Stimulated activated naive B cell treated with anti-CD40 and anti-IgM and Interleukin-4, amounts not matched to agents 10 μg/mL and 1 μg/mL and 100 μg/mL, for 72 hours (primary cell): Measurements from ENCODE around the gene PRTFDC1.
A peak's percentile ranks its signal among the peaks of the same experiment; 100 is the strongest.

ENCODE experiments used
- ATAC-seq, 2 donors: fragments of 150-1000 bp; cut with Tn5 transposase; replicated peaks; 2 replicates each; pipeline ENCODE4 v1.10.0; 2021; ENCODE audit warnings: moderate library complexity in 1 of 2
- DNase-seq: peaks from one replicate; pipeline ENCODE4 v3.0.0; 2021
- H3K27ac Mint-ChIP-seq: one replicate; pipeline ENCODE4 v1.8.0; 2022; ENCODE audit warnings: mild to moderate bottlenecking, mixed read lengths
- H3K27me3 Mint-ChIP-seq, 2 donors: one replicate each; pipeline ENCODE4 v1.8.0; 2022; ENCODE audit warnings: mixed read lengths in 2 of 2
- H3K36me3 Mint-ChIP-seq, 2 donors: one replicate each; pipeline ENCODE4 v1.8.0; 2022; ENCODE audit warnings: mixed read lengths in 2 of 2, mild to moderate bottlenecking in 1 of 2
- H3K4me1 Mint-ChIP-seq, 2 donors: one replicate each; pipeline ENCODE4 v1.8.0; 2022; ENCODE audit warnings: mixed read lengths in 2 of 2, mild to moderate bottlenecking in 1 of 2
- H3K4me3 Mint-ChIP-seq, 2 donors: one replicate each; pipeline ENCODE4 v1.8.0; 2022; ENCODE audit warnings: mild to moderate bottlenecking in 2 of 2, mixed read lengths in 2 of 2, moderate library complexity in 1 of 2
- H3K9me3 Mint-ChIP-seq, 2 donors: one replicate each; pipeline ENCODE4 v1.8.0; 2022; ENCODE audit warnings: mixed read lengths in 2 of 2, mild to moderate bottlenecking in 1 of 2

The PRTFDC1 gene, protein sequence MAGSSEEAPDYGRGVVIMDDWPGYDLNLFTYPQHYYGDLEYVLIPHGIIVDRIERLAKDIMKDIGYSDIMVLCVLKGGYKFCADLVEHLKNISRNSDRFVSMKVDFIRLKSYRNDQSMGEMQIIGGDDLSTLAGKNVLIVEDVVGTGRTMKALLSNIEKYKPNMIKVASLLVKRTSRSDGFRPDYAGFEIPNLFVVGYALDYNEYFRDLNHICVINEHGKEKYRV

DNA sequence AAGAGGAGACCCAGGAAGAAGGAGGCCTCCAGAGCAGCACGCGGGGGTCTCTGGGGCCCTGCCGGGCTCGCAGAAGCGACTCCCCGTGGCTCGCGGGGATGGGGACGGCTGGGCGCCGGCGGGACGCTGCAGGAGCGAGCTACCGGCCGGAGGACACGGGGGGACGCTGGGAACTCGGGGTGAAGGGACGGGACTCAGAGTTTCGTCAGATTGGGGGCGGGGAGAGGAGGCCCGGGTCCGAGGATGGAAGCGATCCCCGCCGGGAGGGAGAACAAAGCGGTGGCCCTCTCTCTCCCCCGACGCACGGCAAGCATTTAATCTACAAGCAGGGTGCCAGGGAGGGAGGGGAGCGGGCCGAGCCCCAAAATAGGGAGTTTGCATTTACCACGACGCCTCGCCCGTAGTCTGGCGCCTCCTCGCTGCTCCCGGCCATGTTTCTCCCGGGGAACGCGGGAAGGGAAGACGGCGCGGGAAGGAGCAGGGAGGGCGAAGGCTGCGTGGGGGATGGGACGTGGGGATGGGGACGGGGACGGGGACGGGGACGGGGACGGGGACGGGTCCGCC, at the start of gene PRTFDC1:
TSS of gene PRTFDC1 (minus strand) at position 464 of the 564 bp plus-strand sequence. CDS start at position 433, 31 bp downstream.
- no peaks in the 10 kb centered on the region for H3K36me3 Mint-ChIP-seq

GRCh38 chr10:24998044-24998443, 45.6 kb upstream of the PRTFDC1 start:
- DNase-seq, result no peak
- Mint-ChIP-seq H3K36me3 (no peaks in the 10 kb centered on the region), H3K9me3 (peaks cover 15 to 20% of the 10 kb centered on the region in 2 donors)

More for the DNA sequence above, at the start of gene PRTFDC1:
- Mint-ChIP-seq H3K27ac (peak within 1 kb of the TSS; percentile 27), H3K4me1 (peaks cover 4 to 12% of the 10 kb centered on the region in 2 donors), H3K4me3 (peak within 1 kb of the TSS; percentile 73 to 80), H3K9me3 (peaks cover 0 to 3% of the 10 kb centered on the region in 2 donors), H3K27me3 (peaks cover 44 to 58% of the 10 kb centered on the region in 2 donors)
- ATAC-seq (peak; percentile 31 to 33), DNase-seq (no peak)

DNA sequence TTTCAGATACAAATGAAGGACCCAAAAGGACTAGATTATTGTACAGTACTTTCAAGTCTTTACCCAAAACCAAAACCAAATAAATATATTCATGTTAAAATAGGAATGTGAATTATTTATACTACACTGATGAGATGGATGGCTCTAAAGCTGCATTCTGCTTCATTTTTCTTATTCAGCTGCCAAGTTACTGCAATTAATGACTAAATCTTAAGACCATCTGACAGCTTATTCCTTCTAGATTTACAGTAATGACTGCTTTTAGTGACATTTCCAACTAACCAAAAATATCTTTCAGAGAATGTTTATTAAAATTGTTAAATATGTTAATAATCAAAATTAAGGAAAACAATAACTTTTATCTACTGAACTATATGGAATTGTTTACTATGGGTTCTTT, 42.7 kb upstream of the PRTFDC1 start:
- peaks cover 15 to 31% of the 10 kb centered on the region in 2 donors for H3K27me3 Mint-ChIP-seq
- H3K27ac Mint-ChIP-seq, result no peak overlapping the region
- DNase-seq, result no peak
- peaks cover 3 to 5% of the 10 kb centered on the region in 2 donors for H3K9me3 Mint-ChIP-seq
- H3K36me3 Mint-ChIP-seq, result no peaks in the 10 kb centered on the region
- no peak for ATAC-seq
- H3K4me3 Mint-ChIP-seq, result no peak overlapping the region
- H3K4me1 Mint-ChIP-seq, result no peaks in the 10 kb centered on the region

More at GRCh38 chr10:24998044-24998443, 45.6 kb upstream of the PRTFDC1 start:
- peaks cover 14 to 37% of the 10 kb centered on the region in 2 donors for H3K27me3 Mint-ChIP-seq
- no peak overlapping the region for H3K27ac Mint-ChIP-seq
- H3K4me1 Mint-ChIP-seq, result no peaks in the 10 kb centered on the region
- no peak overlapping the region for H3K4me3 Mint-ChIP-seq
- no peak for ATAC-seq

DNA sequence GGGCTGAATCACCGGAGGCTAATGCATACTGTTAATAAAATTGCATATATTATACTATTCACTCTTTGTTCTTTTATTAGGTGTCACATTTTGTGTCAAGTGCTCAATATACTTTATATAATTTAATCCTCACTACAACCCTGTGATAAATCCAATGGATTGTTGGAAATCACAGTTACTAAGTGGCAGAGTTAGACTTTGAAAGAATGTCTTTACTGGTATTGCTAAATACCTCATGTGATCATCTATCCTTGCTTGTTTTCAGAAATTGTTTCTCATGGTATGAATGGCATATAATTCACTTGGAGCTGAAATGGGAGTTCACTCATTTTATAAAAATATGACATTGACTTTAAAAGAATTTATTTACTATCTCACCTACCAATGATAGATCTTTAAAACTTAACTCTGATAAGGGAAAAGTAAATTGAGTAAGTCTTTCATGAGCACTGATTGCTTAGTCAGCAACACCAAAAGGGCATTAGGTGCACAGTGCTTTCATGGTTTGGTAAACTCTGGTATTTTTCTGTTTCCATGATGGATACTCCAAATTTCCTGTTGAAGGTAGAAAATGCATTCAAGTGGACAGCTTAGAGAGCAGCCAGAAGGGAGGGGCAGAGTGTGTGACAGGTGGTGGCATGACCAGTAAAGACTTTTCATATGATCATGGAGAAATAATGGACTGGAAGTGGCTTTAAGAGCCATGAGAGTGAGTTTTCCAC, 41.0 kb upstream of the PRTFDC1 start:
- H3K36me3 Mint-ChIP-seq, result no peaks in the 10 kb centered on the region
- no peak overlapping the region for H3K4me3 Mint-ChIP-seq
- no peak overlapping the region for H3K27ac Mint-ChIP-seq
- no peak for DNase-seq
- H3K9me3 Mint-ChIP-seq, result no peaks in the 10 kb centered on the region
- H3K4me1 Mint-ChIP-seq, result peaks cover 0 to 1% of the 10 kb centered on the region in 2 donors
- peaks cover 15 to 34% of the 10 kb centered on the region in 2 donors for H3K27me3 Mint-ChIP-seq
- no peak for ATAC-seq

GRCh38 chr10:24992512-24993133, 40.2 kb upstream of the PRTFDC1 start:
- Mint-ChIP-seq H3K4me1 (peaks cover 0 to 1% of the 10 kb centered on the region in 2 donors), H3K27ac (no peak overlapping the region), H3K27me3 (peaks cover 15 to 32% of the 10 kb centered on the region in 2 donors), H3K36me3 (no peaks in the 10 kb centered on the region), H3K9me3 (no peaks in the 10 kb centered on the region), H3K4me3 (no peak overlapping the region)
- ATAC-seq (no peak), DNase-seq (no peak)

DNA sequence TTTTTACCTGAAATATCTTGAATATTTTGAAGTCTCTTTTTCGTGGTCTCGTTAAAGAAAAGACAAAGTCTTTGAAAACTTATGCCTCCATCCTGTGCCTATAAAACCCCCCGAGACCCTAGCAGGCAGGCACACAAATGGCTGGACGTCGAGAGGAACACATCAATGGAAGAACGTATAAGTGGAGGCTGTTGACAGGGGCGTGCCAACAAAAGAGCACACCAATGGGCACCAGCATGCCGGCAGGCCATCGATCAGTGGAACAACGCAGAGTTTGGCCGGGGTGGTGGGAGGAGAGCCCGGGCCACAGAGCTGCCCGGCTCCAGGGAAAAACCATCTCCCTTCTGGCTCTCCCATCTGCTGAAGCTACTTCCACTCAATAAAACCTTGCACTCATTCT, 38.9 kb upstream of the PRTFDC1 start:
- no peak overlapping the region for H3K27ac Mint-ChIP-seq
- DNase-seq (no peak), ATAC-seq (no peak)

DNA sequence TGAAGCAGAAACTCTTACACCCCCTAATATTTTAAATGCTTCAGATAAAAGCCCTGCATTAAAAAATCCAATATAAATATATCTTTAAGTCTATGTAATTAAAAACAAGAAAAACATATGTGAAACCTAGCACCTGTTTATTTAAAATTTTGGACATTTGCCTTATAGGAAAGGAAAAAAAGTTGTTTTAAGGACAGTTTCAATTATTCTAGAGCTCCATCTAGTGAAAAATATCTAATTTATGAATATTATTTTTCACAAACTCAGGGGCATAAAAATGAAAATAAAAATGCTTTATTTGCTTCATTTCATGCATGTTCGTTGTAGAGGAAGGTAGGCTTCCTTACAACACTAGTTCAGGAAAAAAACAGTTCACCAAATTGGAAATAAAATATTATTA, 37.5 kb upstream of the PRTFDC1 start:
- H3K4me1 Mint-ChIP-seq, result peaks cover 0 to 1% of the 10 kb centered on the region in 2 donors
- no peak overlapping the region for H3K4me3 Mint-ChIP-seq
- DNase-seq (no peak), ATAC-seq (no peak)
- peaks cover 9 to 36% of the 10 kb centered on the region in 2 donors for H3K27me3 Mint-ChIP-seq
- H3K9me3 Mint-ChIP-seq, result no peaks in the 10 kb centered on the region
- no peaks in the 10 kb centered on the region for H3K36me3 Mint-ChIP-seq
- no peak overlapping the region for H3K27ac Mint-ChIP-seq

More for the DNA sequence above, 38.9 kb upstream of the PRTFDC1 start:
- Mint-ChIP-seq H3K4me3 (no peak overlapping the region), H3K4me1 (peaks cover 0 to 1% of the 10 kb centered on the region in 2 donors), H3K9me3 (no peaks in the 10 kb centered on the region), H3K27me3 (peaks cover 9 to 31% of the 10 kb centered on the region in 2 donors), H3K36me3 (no peaks in the 10 kb centered on the region)

GRCh38 chr10:24988831-24989640, 36.6 kb upstream of the PRTFDC1 start:
- H3K27ac Mint-ChIP-seq, result no peak overlapping the region
- no peak for DNase-seq
- H3K4me1 Mint-ChIP-seq, result peaks cover 0 to 1% of the 10 kb centered on the region in 2 donors
- H3K9me3 Mint-ChIP-seq, result no peaks in the 10 kb centered on the region
- no peaks in the 10 kb centered on the region for H3K36me3 Mint-ChIP-seq
- H3K27me3 Mint-ChIP-seq, result peaks cover 9 to 33% of the 10 kb centered on the region in 2 donors
- no peak overlapping the region for H3K4me3 Mint-ChIP-seq
- ATAC-seq, result no peak

- Mint-ChIP-seq H3K27ac (no peak overlapping the region), H3K36me3 (no peaks in the 10 kb centered on the region), H3K4me1 (peaks cover 7 to 9% of the 10 kb centered on the region in 2 donors), H3K27me3 (peaks cover 11 to 30% of the 10 kb centered on the region in 2 donors), H3K9me3 (peaks cover 0 to 5% of the 10 kb centered on the region in 2 donors), H3K4me3 (no peak overlapping the region)
- DNase-seq, result no peak
- ATAC-seq, result no peak
Observed at GRCh38 chr10:24984906-24985305, 32.5 kb upstream of the PRTFDC1 start.

- peaks cover 0 to 5% of the 10 kb centered on the region in 2 donors for H3K9me3 Mint-ChIP-seq
- DNase-seq, result no peak
- no peaks in the 10 kb centered on the region for H3K36me3 Mint-ChIP-seq
- H3K4me1 Mint-ChIP-seq, result peaks cover 6 to 9% of the 10 kb centered on the region in 2 donors
- no peak overlapping the region for H3K4me3 Mint-ChIP-seq
- peaks cover 13 to 26% of the 10 kb centered on the region in 2 donors for H3K27me3 Mint-ChIP-seq
- ATAC-seq, result no peak
- no peak overlapping the region for H3K27ac Mint-ChIP-seq
Observed at GRCh38 chr10:24983946-24984345, 31.5 kb upstream of the PRTFDC1 start.

DNA sequence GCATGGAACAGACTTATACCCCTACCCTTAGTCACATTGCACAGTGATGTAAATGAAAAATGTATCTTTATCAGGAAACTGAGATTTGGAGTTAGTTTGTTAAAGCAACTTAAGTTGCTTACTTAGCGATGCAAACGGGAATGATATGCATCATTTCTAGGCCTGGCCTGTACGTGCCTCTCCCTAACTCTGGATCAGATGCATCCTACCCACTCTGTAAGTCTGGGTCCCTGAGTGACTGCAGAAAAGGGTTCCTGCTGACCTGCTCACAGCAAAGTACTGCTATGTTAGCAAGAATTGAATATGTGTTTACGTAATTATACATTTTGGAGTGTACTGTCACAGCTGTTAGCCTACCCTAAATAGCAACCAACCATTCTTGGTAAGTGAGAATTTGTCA, 30.7 kb upstream of the PRTFDC1 start:
- no peaks in the 10 kb centered on the region for H3K36me3 Mint-ChIP-seq

GRCh38 chr10:24982319-24983112, 30.1 kb upstream of the PRTFDC1 start:
- H3K4me3 Mint-ChIP-seq, result no peak overlapping the region
- H3K9me3 Mint-ChIP-seq, result peaks cover 0 to 5% of the 10 kb centered on the region in 2 donors
- no peak for DNase-seq
- H3K4me1 Mint-ChIP-seq, result peaks cover 6 to 9% of the 10 kb centered on the region in 2 donors
- no peak for ATAC-seq
- H3K27me3 Mint-ChIP-seq, result peaks cover 13 to 23% of the 10 kb centered on the region in 2 donors
- H3K36me3 Mint-ChIP-seq, result no peaks in the 10 kb centered on the region
- no peak overlapping the region for H3K27ac Mint-ChIP-seq

More for the DNA sequence above, 30.7 kb upstream of the PRTFDC1 start:
- peaks cover 13 to 23% of the 10 kb centered on the region in 2 donors for H3K27me3 Mint-ChIP-seq
- peaks cover 0 to 5% of the 10 kb centered on the region in 2 donors for H3K9me3 Mint-ChIP-seq
- H3K4me3 Mint-ChIP-seq, result no peak overlapping the region
- H3K4me1 Mint-ChIP-seq, result peaks cover 6 to 9% of the 10 kb centered on the region in 2 donors
- ATAC-seq (no peak), DNase-seq (no peak)
- no peak overlapping the region for H3K27ac Mint-ChIP-seq

DNA sequence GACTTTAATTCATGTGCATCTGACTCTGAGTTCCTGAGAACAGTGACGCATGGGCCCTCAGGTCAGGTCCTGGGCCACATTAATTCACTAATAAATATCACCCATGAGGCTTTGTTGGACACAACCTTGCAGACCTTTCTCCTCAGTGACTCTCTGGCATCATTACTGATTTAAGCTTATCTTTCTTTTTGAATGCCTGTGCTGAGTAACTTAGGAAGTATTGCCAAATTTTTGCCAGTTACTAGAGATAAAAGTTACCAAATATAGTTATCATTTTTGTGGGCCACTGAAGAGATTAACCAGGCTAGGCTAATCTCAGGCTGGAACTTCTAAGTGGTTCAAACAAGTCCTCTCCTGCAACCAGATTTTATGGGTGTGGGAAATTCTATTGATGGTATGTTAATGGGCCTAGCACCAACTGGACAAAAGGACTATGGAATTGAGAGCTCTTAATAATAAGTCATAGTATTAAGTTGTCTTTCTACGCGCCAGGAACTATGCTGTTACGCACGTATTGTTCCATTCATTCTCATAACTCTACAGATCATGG, 28.8 kb upstream of the PRTFDC1 start:
- H3K4me1 Mint-ChIP-seq, result peaks cover 6 to 9% of the 10 kb centered on the region in 2 donors
- H3K9me3 Mint-ChIP-seq, result peaks cover 0 to 5% of the 10 kb centered on the region in 2 donors
- H3K4me3 Mint-ChIP-seq, result no peak overlapping the region
- H3K27ac Mint-ChIP-seq, result no peak overlapping the region
- H3K36me3 Mint-ChIP-seq, result no peaks in the 10 kb centered on the region
- peaks cover 13 to 17% of the 10 kb centered on the region in 2 donors for H3K27me3 Mint-ChIP-seq
- DNase-seq (no peak), ATAC-seq (no peak)
